NT2/D1 (cell line): ENCODE data around the gene GCGR.

ENCODE experiments used
- SUZ12 ChIP-seq: IDR thresholded peaks from 2 replicates; pipeline ENCODE4 v1.6.1; 2011; ENCODE audit not compliant: insufficient read length, insufficient read depth; ENCODE audit errors: extremely low read depth
- YY1 ChIP-seq: IDR thresholded peaks from 2 replicates; pipeline ENCODE4 v1.6.1; 2011; ENCODE audit not compliant: insufficient read length, insufficient read depth

- TF ChIP-seq SUZ12: no peak
- TF ChIP-seq YY1: no peak
Measured at GRCh38 chr17:81806461-81807209, 2.7 kb downstream of the GCGR start.
